GM23338 (cell line): ENCODE data around the gene SMYD3. TPM values are rescaled to one million over a fixed set of nuclear protein-coding genes. Genes with fewer than 3 reads are reported as not detected.
A peak's percentile ranks its signal among the peaks of the same experiment; 100 is the strongest.

Experiments used
- ATAC-seq: fragments of 200-7000 bp; cut with Tn5 transposase; 3 replicates; pipeline ENCODE4 v1.9.1; 2020
- DNase-seq: peaks from one replicate; pipeline ENCODE4 v3.0.0-alpha.2; 2015; ENCODE audit warnings: low spot score
- H2AFZ ChIP-seq: fragments of 200-600 bp; sonication (generic); 2 replicates; pipeline ENCODE4 v1.8.0; 2016; ENCODE audit warnings: antibody characterized with exemption, mild to moderate bottlenecking, moderate library complexity
- H3F3A ChIP-seq: fragments of 200-600 bp; sonication (generic); replicated peaks from 2 replicates; pipeline ENCODE4 v1.8.0; 2017; ENCODE audit warnings: antibody characterized with exemption, mixed run types, low read depth
- H3K27ac ChIP-seq: fragments of 200-600 bp; sonication (generic); 2 replicates; pipeline ENCODE4 v1.6.1; 2016; ENCODE audit warnings: low read depth
- H3K27me3 ChIP-seq: fragments of 200-600 bp; sonication (generic); 2 replicates; pipeline ENCODE4 v1.8.0; 2016; ENCODE audit warnings: mild to moderate bottlenecking, mixed run types, moderate library complexity; ENCODE audit not compliant: insufficient read depth
- H3K36me3 ChIP-seq: fragments of 200-600 bp; sonication (generic); 2 replicates; pipeline ENCODE4 v1.8.0; 2016; ENCODE audit warnings: mild to moderate bottlenecking; ENCODE audit not compliant: insufficient read depth
- H3K4me1 ChIP-seq: fragments of 200-600 bp; sonication (generic); 2 replicates; pipeline ENCODE4 v1.8.0; 2016; ENCODE audit warnings: mild to moderate bottlenecking, moderate library complexity; ENCODE audit not compliant: insufficient read depth
- H3K4me2 ChIP-seq: fragments of 200-600 bp; sonication (generic); 2 replicates; pipeline ENCODE4 v1.7.1; 2017; ENCODE audit warnings: mixed run types
- H3K4me3 ChIP-seq: fragments of 200-600 bp; sonication (generic); 2 replicates; pipeline ENCODE4 v1.6.1; 2016; ENCODE audit warnings: mixed run types
- H3K79me2 ChIP-seq: fragments of 200-600 bp; sonication (generic); replicated peaks from 2 replicates; pipeline ENCODE4 v1.8.0; 2017; ENCODE audit warnings: mild to moderate bottlenecking; ENCODE audit not compliant: insufficient read depth
- H3K9me2 ChIP-seq: fragments of 200-600 bp; sonication (generic); 2 replicates; pipeline ENCODE4 v1.8.0; 2017; ENCODE audit not compliant: insufficient read depth
- H4K20me1 ChIP-seq: fragments of 200-600 bp; sonication (generic); replicated peaks from 2 replicates; pipeline ENCODE4 v1.8.0; 2017; ENCODE audit warnings: mild to moderate bottlenecking; ENCODE audit not compliant: insufficient read depth
- H3K27ac Mint-ChIP-seq: 2 replicates; pipeline ENCODE4 v1.8.0; 2020; ENCODE audit warnings: inconsistent platforms, mild to moderate bottlenecking, moderate library complexity, mixed read lengths
- H3K27me3 Mint-ChIP-seq: 3 replicates; pipeline ENCODE4 v1.8.0; 2022; ENCODE audit warnings: low read depth, mild to moderate bottlenecking, moderate library complexity, mixed read lengths, inconsistent platforms; ENCODE audit not compliant: insufficient read depth, poor library complexity
- H3K36me3 Mint-ChIP-seq: 3 replicates; pipeline ENCODE4 v1.8.0; 2021; ENCODE audit warnings: low read depth, mild to moderate bottlenecking, inconsistent platforms, moderate library complexity, mixed read lengths
- H3K4me1 Mint-ChIP-seq: 3 replicates; pipeline ENCODE4 v1.8.0; 2020; ENCODE audit warnings: mild to moderate bottlenecking, inconsistent platforms, mixed read lengths
- H3K4me3 Mint-ChIP-seq: 3 replicates; pipeline ENCODE4 v1.8.0; 2021; ENCODE audit warnings: moderate library complexity, mild to moderate bottlenecking, inconsistent platforms, mixed read lengths
- H3K9me3 Mint-ChIP-seq: 3 replicates; pipeline ENCODE4 v1.8.0; 2020; ENCODE audit warnings: moderate library complexity, mild to moderate bottlenecking, inconsistent platforms, mixed read lengths
- CREB1 ChIP-seq: fragments of 250-450 bp; sonication (Bioruptor Pico); IDR thresholded peaks from 2 replicates; pipeline ENCODE4 v1.5.0; 2020; ENCODE audit warnings: low read depth, mild to moderate bottlenecking, moderate library complexity
- CTCF ChIP-seq, 2 experiments: fragments of 200-600 bp in 1 of 2; sonication (generic) in 1 of 2; conservative IDR thresholded peaks; 2 replicates each; pipeline versions ENCODE4 v1.5.1 to v1.6.1; 2016 to 2017; ENCODE audit warnings: antibody characterized with exemption in 2 of 2, low read depth in 2 of 2, mild to moderate bottlenecking in 2 of 2, moderate library complexity in 1 of 2
- ETS1 ChIP-seq: IDR thresholded peaks from 2 replicates; pipeline ENCODE4 v1.6.1; 2016; ENCODE audit warnings: antibody characterized with exemption
- EZH2 ChIP-seq: fragments of 200-600 bp; sonication (generic); IDR thresholded peaks from one replicate; pipeline ENCODE4 v1.8.0; 2017; ENCODE audit warnings: antibody characterized with exemption, mild to moderate bottlenecking, low read depth; ENCODE audit not compliant: unreplicated experiment
- JUNB ChIP-seq: IDR thresholded peaks from one replicate; pipeline ENCODE4 v1.6.1; 2016; ENCODE audit warnings: antibody characterized with exemption; ENCODE audit not compliant: unreplicated experiment
- NANOG ChIP-seq: IDR thresholded peaks from 2 replicates; pipeline ENCODE4 v1.6.1; 2016; ENCODE audit warnings: antibody characterized with exemption, borderline replicate concordance
- POLR2AphosphoS5 ChIP-seq: IDR thresholded peaks from 2 replicates; pipeline ENCODE4 v1.6.1; 2016; ENCODE audit warnings: antibody characterized with exemption, low read depth
- ZNF114 ChIP-seq: fragments of 250-450 bp; sonication (Bioruptor Pico); IDR thresholded peaks from 2 replicates; pipeline ENCODE4 v1.5.0; 2020; ENCODE audit warnings: mild to moderate bottlenecking, moderate library complexity
- ZNF331 ChIP-seq: fragments of 250-450 bp; sonication (Bioruptor Pico); IDR thresholded peaks from 2 replicates; pipeline ENCODE4 v1.5.0; 2020; ENCODE audit warnings: low read depth, mild to moderate bottlenecking, moderate library complexity
- ZNF462 ChIP-seq: fragments of 250-450 bp; sonication (Bioruptor Pico); IDR thresholded peaks from 2 replicates; pipeline ENCODE4 v1.5.0; 2020; ENCODE audit warnings: mild to moderate bottlenecking, moderate library complexity
- polyA plus RNA-seq: library from polyadenylated mRNA; unstranded; fragments of >200 nt; fragmentation: Nextera tagmentation; extraction: Ambion mirVana; gene quantifications from 2 replicates; pipeline ENCODE4 v1.2.1, GENCODE V29; 2016
- total RNA-seq: library from RNA; depleted of rRNA; stranded (reverse); fragments of >200 nt; shearing (Covaris generic); gene quantifications from 2 replicates; pipeline ENCODE4 v1.2.3, GENCODE V29; 2014

Gene SMYD3
- total and polyA plus RNA-seq, 2 experiments from 2014 or later = 31.8 to 34.4 TPM

GRCh38 chr1:245765230-245766000 lies 741.7 kb downstream of the SMYD3 start:
- H3K79me2 ChIP-seq = no peaks in the 10 kb centered on the region
- H3K4me2 ChIP-seq = no peak overlapping the region
- no peaks in the 10 kb centered on the region; the same call in 1 of the 2 replicates for H3K4me1 ChIP-seq
- H3K9me2 ChIP-seq = no peaks in the 10 kb centered on the region
- H3K27me3 ChIP-seq = no peaks in the 10 kb centered on the region
- Mint-ChIP-seq H3K4me1 (peaks cover 22% of the 10 kb centered on the region), H3K27ac (no peak overlapping the region), H3K36me3 (no peaks in the 10 kb centered on the region), H3K4me3 (no peak overlapping the region), H3K9me3 (no peaks in the 10 kb centered on the region), H3K27me3 (peaks cover 4% of the 10 kb centered on the region)
- no peak overlapping the region for H3K27ac ChIP-seq
- no peak for ATAC-seq
- H3K36me3 ChIP-seq = no peaks in the 10 kb centered on the region
- no peaks in the 10 kb centered on the region for H3F3A ChIP-seq
- no peak overlapping the region for H2AFZ ChIP-seq
- no peak for TF ChIP-seq POLR2AphosphoS5
- TF ChIP-seq EZH2 = no peak
- TF ChIP-seq JUNB = no peak
- TF ChIP-seq NANOG = no peak
- no peak for TF ChIP-seq CTCF (conservative IDR thresholded peaks at IDR 0.05; ENCODE audit: low read depth in 2 of 2)
- no peak for TF ChIP-seq ETS1
- TF ChIP-seq ZNF114 (CRISPR knock-in tag) = no peak
- TF ChIP-seq CREB1 (CRISPR knock-in tag) = no peak
- no peak for DNase-seq
- H4K20me1 ChIP-seq = no peaks in the 10 kb centered on the region
- H3K4me3 ChIP-seq = no peak overlapping the region

GRCh38 chr1:245763873-245764331 lies 743.2 kb downstream of the SMYD3 start:
- Mint-ChIP-seq H3K36me3 (no peaks in the 10 kb centered on the region), H3K27ac (peak overlapping the region; percentile 63; the same call in 1 of the 2 replicates), H3K4me3 (no peak overlapping the region), H3K4me1 (peaks cover 22% of the 10 kb centered on the region), H3K9me3 (no peaks in the 10 kb centered on the region), H3K27me3 (peaks cover 4% of the 10 kb centered on the region)
- Histone ChIP-seq H3K79me2 (no peaks in the 10 kb centered on the region), H3K4me3 (no peak overlapping the region), H3K4me1 (no peaks in the 10 kb centered on the region; the same call in 1 of the 2 replicates), H3K36me3 (no peaks in the 10 kb centered on the region), H3F3A (no peaks in the 10 kb centered on the region), H3K9me2 (no peaks in the 10 kb centered on the region), H2AFZ (no peak overlapping the region), H3K4me2 (no peak overlapping the region), H3K27ac (no peak overlapping the region), H3K27me3 (no peaks in the 10 kb centered on the region), H4K20me1 (no peaks in the 10 kb centered on the region)
- ATAC-seq (peak; percentile 88), DNase-seq (peak; percentile 34)
- no peak for TF ChIP-seq ZNF462 (CRISPR knock-in tag)
- no peak for TF ChIP-seq CREB1 (CRISPR knock-in tag)
- no peak for TF ChIP-seq ZNF114 (CRISPR knock-in tag)
- no peak for TF ChIP-seq EZH2
- TF ChIP-seq ZNF331 (CRISPR knock-in tag) = no peak
- no peak for TF ChIP-seq POLR2AphosphoS5
- TF ChIP-seq ETS1 = no peak
